HCT116 (cell line): Measurements from ENCODE around the gene LAP3. TPM values are rescaled to one million over a fixed set of nuclear protein-coding genes. Genes with fewer than 3 reads are reported as not detected.

Source experiments
- ATAC-seq: fragments of 200-7000 bp; cut with Tn5 transposase; 2 replicates; pipeline ENCODE4 v1.9.1; 2020; ENCODE audit warnings: mild to moderate bottlenecking, moderate library complexity
- BruUV-seq: library from RNA; stranded (reverse); fragments of 400-500 nt; replicated peaks from 2 replicates; lab custom pipeline; 2021; lab: Mats Ljungman, UMichigan
- CTCF ChIA-PET: fragments of 300-600 bp; sonication (Branson Sonifier 250); formaldehyde crosslinking; loops from one replicate; lab custom pipeline; 2021; ENCODE audit warnings: antibody characterized with exemption; lab: Charles Lee
- POLR2A ChIA-PET: fragments of 300-600, 350-600 bp; sonication (Branson Sonifier 250); formaldehyde crosslinking; loops from one replicate; lab custom pipeline; 2021; ENCODE audit warnings: antibody characterized with exemption; lab: Charles Lee
- RAD21 ChIA-PET, 2 experiments: fragments of 300-600 bp; sonication (Branson Sonifier 250); formaldehyde crosslinking; loops; one replicate each; lab custom pipeline; 2023; ENCODE audit warnings: low total read pairs in 2 of 2; ENCODE audit not compliant: uncharacterized antibody in 2 of 2, unreplicated experiment in 2 of 2, low non-redundant PET in 1 of 2; lab: Charles Lee
- DNase-seq: peaks from one replicate; pipeline ENCODE4 v3.0.0-alpha.2; 2010; ENCODE audit warnings: low read depth, low spot score
- H2AFZ ChIP-seq: fragments of 200-600 bp; shearing (Covaris generic), sonication (generic); 2 replicates; pipeline ENCODE4 v1.6.1; 2017; ENCODE audit warnings: low read depth, mixed run types, mixed read lengths, antibody characterized with exemption, low read length; ENCODE audit not compliant: poor library complexity, severe bottlenecking
- H3K27ac ChIP-seq: 2 replicates; pipeline ENCODE4 v1.5.1; 2012; ENCODE audit warnings: low read depth, low read length
- H3K27me3 ChIP-seq: fragments of 200-600 bp; sonication (generic); 2 replicates; pipeline ENCODE4 v1.6.1; 2016; ENCODE audit warnings: mixed run types, low read length, mixed read lengths; ENCODE audit not compliant: insufficient read depth
- H3K36me3 ChIP-seq, 2 experiments: fragments of 200-500 bp in 1 of 2; fragments of 200-600 bp in 1 of 2; sonication (Bioruptor generic) in 1 of 2; sonication (generic) in 1 of 2; 2 replicates each; pipeline versions ENCODE4 v1.5.1 to v1.6.1; 2014 to 2016; ENCODE audit warnings: low read length in 2 of 2, inconsistent platforms in 1 of 2, mixed read lengths in 1 of 2, mixed run types in 1 of 2; ENCODE audit not compliant: insufficient read depth in 2 of 2, control insufficient read depth in 1 of 2
- H3K4me1 ChIP-seq, 2 experiments: fragments of 200-600 bp in 1 of 2; sonication (generic) in 1 of 2; 2 replicates each; pipeline versions ENCODE4 v1.5.1 to v1.6.1; 2012 to 2017; ENCODE audit warnings: low read length in 2 of 2, inconsistent platforms in 1 of 2, mild to moderate bottlenecking in 1 of 2, mixed read lengths in 1 of 2, mixed run types in 1 of 2, moderate library complexity in 1 of 2; ENCODE audit not compliant: insufficient read depth in 2 of 2, control insufficient read depth in 1 of 2
- H3K4me2 ChIP-seq: fragments of 200-600 bp; sonication (generic); 2 replicates; pipeline ENCODE4 v1.6.1; 2017; ENCODE audit warnings: mixed run types, low read length, mixed read lengths
- H3K4me3 ChIP-seq, 2 experiments: fragments of 200-600 bp in 1 of 2; sonication (generic) in 1 of 2; replicated peaks in 1 of 2; 2 replicates each; pipeline ENCODE4 v1.5.1; 2011 to 2016; ENCODE audit warnings: low read length in 2 of 2, control low read depth in 1 of 2, low read depth in 1 of 2, mild to moderate bottlenecking in 1 of 2, mixed read lengths in 1 of 2, mixed run types in 1 of 2
- H3K79me2 ChIP-seq: fragments of 200-600 bp; sonication (generic); 2 replicates; pipeline ENCODE4 v1.6.1; 2017; ENCODE audit warnings: mild to moderate bottlenecking, mixed run types, low read length, moderate library complexity, mixed read lengths; ENCODE audit not compliant: insufficient read depth
- H3K9ac ChIP-seq: fragments of 200-600 bp; sonication (generic); 2 replicates; pipeline ENCODE4 v1.6.1; 2016; ENCODE audit warnings: low read length, mixed read lengths
- H3K9me2 ChIP-seq: fragments of 200-600 bp; sonication (generic), shearing (Covaris generic); 2 replicates; pipeline ENCODE4 v1.6.1; 2017; ENCODE audit warnings: mixed run types, mild to moderate bottlenecking, moderate library complexity; ENCODE audit not compliant: insufficient read depth
- H3K9me3 ChIP-seq, 2 experiments: fragments of 200-500 bp in 1 of 2; fragments of 200-600 bp in 1 of 2; sonication (Bioruptor generic) in 1 of 2; sonication (generic) in 1 of 2; 2 replicates each; pipeline ENCODE4 v1.6.1; 2014 to 2017; ENCODE audit warnings: low read length in 2 of 2, mixed read lengths in 2 of 2, inconsistent platforms in 1 of 2, low read depth in 1 of 2, mild to moderate bottlenecking in 1 of 2, mixed run types in 1 of 2, moderate library complexity in 1 of 2; ENCODE audit not compliant: control insufficient read depth in 1 of 2, insufficient read depth in 1 of 2
- H4K20me1 ChIP-seq: fragments of 200-600 bp; sonication (generic), shearing (Covaris generic); 2 replicates; pipeline ENCODE4 v1.6.1; 2017; ENCODE audit warnings: mixed run types, mild to moderate bottlenecking, moderate library complexity; ENCODE audit not compliant: insufficient read depth
- ATF3 ChIP-seq: IDR thresholded peaks from 2 replicates; pipeline ENCODE4 v1.6.1; 2012
- EGR1 ChIP-seq: IDR thresholded peaks from 2 replicates; pipeline ENCODE4 v1.6.1; 2012; ENCODE audit warnings: low read depth
- ELF1 ChIP-seq: IDR thresholded peaks from 2 replicates; pipeline ENCODE4 v1.6.1; 2012; ENCODE audit warnings: low read depth, borderline replicate concordance
- EZH2phosphoT487 ChIP-seq: fragments of 200-600 bp; IDR thresholded peaks from 2 replicates; pipeline ENCODE4 v1.6.1; 2018; ENCODE audit warnings: antibody characterized with exemption, borderline replicate concordance
- FOSL1 ChIP-seq: IDR thresholded peaks from 2 replicates; pipeline ENCODE4 v1.6.1; 2012; ENCODE audit warnings: low read depth
- MAX ChIP-seq: IDR thresholded peaks from 2 replicates; pipeline ENCODE4 v1.6.1; 2012
- POLR2A ChIP-seq: IDR thresholded peaks from 2 replicates; pipeline ENCODE4 v1.7.0; 2011; ENCODE audit warnings: borderline replicate concordance; ENCODE audit not compliant: insufficient read depth, insufficient read length; ENCODE audit errors: extremely low read depth
- POLR2AphosphoS5 ChIP-seq: IDR thresholded peaks from 2 replicates; pipeline ENCODE4 v1.6.1; 2011; ENCODE audit warnings: mild to moderate bottlenecking, low read depth, low read length, moderate library complexity
- RAD21 ChIP-seq: IDR thresholded peaks from 2 replicates; pipeline ENCODE4 v1.6.1; 2012; ENCODE audit warnings: low read depth, mild to moderate bottlenecking
- SIN3A ChIP-seq: IDR thresholded peaks from 2 replicates; pipeline ENCODE4 v1.6.1; 2012; ENCODE audit warnings: low read depth
- SP1 ChIP-seq: IDR thresholded peaks from 2 replicates; pipeline ENCODE4 v1.6.1; 2012; ENCODE audit warnings: low read depth
- SRF ChIP-seq: IDR thresholded peaks from 2 replicates; pipeline ENCODE4 v1.6.1; 2012; ENCODE audit warnings: low read depth
- YY1 ChIP-seq: IDR thresholded peaks from 2 replicates; pipeline ENCODE4 v1.6.1; 2011; ENCODE audit warnings: low read length, low read depth, moderate library complexity, mild to moderate bottlenecking; ENCODE audit not compliant: insufficient replicate concordance; ENCODE audit errors: extremely low read depth
- ZNF274 ChIP-seq: fragments of 200-500 bp; sonication (Bioruptor generic); IDR thresholded peaks from 2 replicates; pipeline ENCODE4 v1.6.1; 2014; ENCODE audit warnings: mild to moderate bottlenecking, low read depth, low read length, inconsistent platforms
- intact Hi-C: fragments of 100-400 bp; cut with micrococcal nuclease; formaldehyde crosslinking; loops from 2 replicates; pipeline ENCODE4 v1.10.0; 2022
- total RNA-seq: library from RNA; stranded (reverse); gene quantifications from one replicate; pipeline ENCODE4 v1.2.1, GENCODE V29; 2021; ENCODE audit not compliant: unreplicated experiment
- TF ChIP-seq, protein P1 (sequence below): IDR thresholded peaks from 2 replicates; pipeline ENCODE4 v1.6.1; 2012; ENCODE audit warnings: low read depth
- TF ChIP-seq, protein P2 (sequence below), 3 experiments: fragments of 200-600 bp in 1 of 3; sonication (generic) in 1 of 3; IDR thresholded peaks in 2 of 3; conservative IDR thresholded peaks in 1 of 3; 2 replicates each; pipeline ENCODE4 v1.5.1; 2012 to 2017; ENCODE audit warnings: low read depth in 2 of 3, low read length in 2 of 3, antibody characterized with exemption in 1 of 3, borderline replicate concordance in 1 of 3, control low read depth in 1 of 3, mild to moderate bottlenecking in 1 of 3, mixed read lengths in 1 of 3, mixed run types in 1 of 3, moderate library complexity in 1 of 3; ENCODE audit not compliant: insufficient read depth in 1 of 3

LAP3 gene
- total RNA-seq, 1 experiment from 2014 or later, result 59.9 TPM

- H3K4me2 ChIP-seq, result no peak overlapping the region
- intact Hi-C loops, result no loop called here
- H2AFZ ChIP-seq, result no peak overlapping the region
- TF ChIP-seq SP1, result no peak
- TF ChIP-seq EGR1, result no peak
- no peak for TF ChIP-seq SIN3A
- TF ChIP-seq RAD21, result no peak
- TF ChIP-seq ELF1, result no peak
- TF ChIP-seq MAX, result no peak
- no peak for TF ChIP-seq EZH2phosphoT487
- no peak for TF ChIP-seq YY1
- TF ChIP-seq POLR2A, result no peak
- no peak for TF ChIP-seq FOSL1
- TF ChIP-seq, protein P1, sequence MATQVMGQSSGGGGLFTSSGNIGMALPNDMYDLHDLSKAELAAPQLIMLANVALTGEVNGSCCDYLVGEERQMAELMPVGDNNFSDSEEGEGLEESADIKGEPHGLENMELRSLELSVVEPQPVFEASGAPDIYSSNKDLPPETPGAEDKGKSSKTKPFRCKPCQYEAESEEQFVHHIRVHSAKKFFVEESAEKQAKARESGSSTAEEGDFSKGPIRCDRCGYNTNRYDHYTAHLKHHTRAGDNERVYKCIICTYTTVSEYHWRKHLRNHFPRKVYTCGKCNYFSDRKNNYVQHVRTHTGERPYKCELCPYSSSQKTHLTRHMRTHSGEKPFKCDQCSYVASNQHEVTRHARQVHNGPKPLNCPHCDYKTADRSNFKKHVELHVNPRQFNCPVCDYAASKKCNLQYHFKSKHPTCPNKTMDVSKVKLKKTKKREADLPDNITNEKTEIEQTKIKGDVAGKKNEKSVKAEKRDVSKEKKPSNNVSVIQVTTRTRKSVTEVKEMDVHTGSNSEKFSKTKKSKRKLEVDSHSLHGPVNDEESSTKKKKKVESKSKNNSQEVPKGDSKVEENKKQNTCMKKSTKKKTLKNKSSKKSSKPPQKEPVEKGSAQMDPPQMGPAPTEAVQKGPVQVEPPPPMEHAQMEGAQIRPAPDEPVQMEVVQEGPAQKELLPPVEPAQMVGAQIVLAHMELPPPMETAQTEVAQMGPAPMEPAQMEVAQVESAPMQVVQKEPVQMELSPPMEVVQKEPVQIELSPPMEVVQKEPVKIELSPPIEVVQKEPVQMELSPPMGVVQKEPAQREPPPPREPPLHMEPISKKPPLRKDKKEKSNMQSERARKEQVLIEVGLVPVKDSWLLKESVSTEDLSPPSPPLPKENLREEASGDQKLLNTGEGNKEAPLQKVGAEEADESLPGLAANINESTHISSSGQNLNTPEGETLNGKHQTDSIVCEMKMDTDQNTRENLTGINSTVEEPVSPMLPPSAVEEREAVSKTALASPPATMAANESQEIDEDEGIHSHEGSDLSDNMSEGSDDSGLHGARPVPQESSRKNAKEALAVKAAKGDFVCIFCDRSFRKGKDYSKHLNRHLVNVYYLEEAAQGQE, result no peak
- no peak for TF ChIP-seq POLR2AphosphoS5
- TF ChIP-seq, protein P2, sequence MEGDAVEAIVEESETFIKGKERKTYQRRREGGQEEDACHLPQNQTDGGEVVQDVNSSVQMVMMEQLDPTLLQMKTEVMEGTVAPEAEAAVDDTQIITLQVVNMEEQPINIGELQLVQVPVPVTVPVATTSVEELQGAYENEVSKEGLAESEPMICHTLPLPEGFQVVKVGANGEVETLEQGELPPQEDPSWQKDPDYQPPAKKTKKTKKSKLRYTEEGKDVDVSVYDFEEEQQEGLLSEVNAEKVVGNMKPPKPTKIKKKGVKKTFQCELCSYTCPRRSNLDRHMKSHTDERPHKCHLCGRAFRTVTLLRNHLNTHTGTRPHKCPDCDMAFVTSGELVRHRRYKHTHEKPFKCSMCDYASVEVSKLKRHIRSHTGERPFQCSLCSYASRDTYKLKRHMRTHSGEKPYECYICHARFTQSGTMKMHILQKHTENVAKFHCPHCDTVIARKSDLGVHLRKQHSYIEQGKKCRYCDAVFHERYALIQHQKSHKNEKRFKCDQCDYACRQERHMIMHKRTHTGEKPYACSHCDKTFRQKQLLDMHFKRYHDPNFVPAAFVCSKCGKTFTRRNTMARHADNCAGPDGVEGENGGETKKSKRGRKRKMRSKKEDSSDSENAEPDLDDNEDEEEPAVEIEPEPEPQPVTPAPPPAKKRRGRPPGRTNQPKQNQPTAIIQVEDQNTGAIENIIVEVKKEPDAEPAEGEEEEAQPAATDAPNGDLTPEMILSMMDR (IDR thresholded peaks at IDR 0.05 in 2 of 3, conservative IDR thresholded peaks at IDR 0.05 in 1 of 3; ENCODE audit: borderline replicate concordance in 1 of 3, insufficient read depth in 1 of 3, low read depth in 2 of 3, low read length in 2 of 3), result no peak
- TF ChIP-seq ZNF274, result no peak
- TF ChIP-seq SRF, result no peak
- no peak for TF ChIP-seq ATF3
- no peak overlapping the region for H3K4me3 ChIP-seq
- no TSS peak for BruUV-seq
- no peaks in the 10 kb centered on the region for H3K9me2 ChIP-seq
- no peak for ATAC-seq
- no peaks in the 10 kb centered on the region for H3K4me1 ChIP-seq
- no peak overlapping the region for H3K27ac ChIP-seq
- POLR2A ChIA-PET, result no interaction called here
- RAD21 ChIA-PET, result no interaction called here
- H3K36me3 ChIP-seq, result no peaks in the 10 kb centered on the region
- H3K9ac ChIP-seq, result no peak overlapping the region
- CTCF ChIA-PET, result no interaction called here
- H3K9me3 ChIP-seq, result no peaks in the 10 kb centered on the region
- no peaks in the 10 kb centered on the region for H3K79me2 ChIP-seq
- DNase-seq, result no peak
- H4K20me1 ChIP-seq, result no peaks in the 10 kb centered on the region
- H3K27me3 ChIP-seq, result no peaks in the 10 kb centered on the region
Measured at GRCh38 chr4:17642398-17642783, 65.4 kb downstream of the LAP3 start.
